Heart right ventricle (tissue), 16 donors: ENCODE results near the gene FRMD6. TPM values are rescaled to one million over a fixed set of nuclear protein-coding genes. Genes with fewer than 3 reads are reported as not detected.

ENCODE experiments used
- ATAC-seq, 8 donors: fragments of 200-7000 bp; cut with Tn5 transposase; one replicate each; pipeline ENCODE4 v1.9.1; 2020; ENCODE audit warnings: mild to moderate bottlenecking in 8 of 8, moderate library complexity in 8 of 8, moderate number of reproducible peaks in 1 of 8
- DNase-seq, 2 donors: peaks; one replicate each; pipeline ENCODE4 v3.0.0-alpha.2; 2020
- H3K27ac ChIP-seq, 10 donors: fragments of 200-600 bp; sonication (generic) in 2 of 10; one replicate each; pipeline versions ENCODE4 v1.5.0 to v1.8.0; 2020 to 2022; ENCODE audit warnings: mild to moderate bottlenecking in 3 of 10
- H3K27me3 ChIP-seq, 7 donors: fragments of 200-600 bp; one replicate each; pipeline ENCODE4 v1.8.0; 2021 to 2022; ENCODE audit warnings: mild to moderate bottlenecking in 2 of 7
- H3K36me3 ChIP-seq, 9 donors: fragments of 200-600 bp; sonication (generic) in 1 of 9; one replicate each; pipeline versions ENCODE4 v1.5.0 to v1.8.0; 2020 to 2022; ENCODE audit warnings: mild to moderate bottlenecking in 2 of 9
- H3K4me1 ChIP-seq, 9 donors: fragments of 200-600 bp; sonication (generic) in 1 of 9; one replicate each; pipeline versions ENCODE4 v1.5.0 to v1.8.0; 2020 to 2022; ENCODE audit warnings: mild to moderate bottlenecking in 4 of 9
- H3K4me3 ChIP-seq, 10 donors: fragments of 200-600 bp; sonication (generic) in 2 of 10; one replicate each; pipeline versions ENCODE4 v1.5.0 to v1.8.0; 2020 to 2022; ENCODE audit warnings: mild to moderate bottlenecking in 7 of 10, moderate library complexity in 2 of 10
- H3K9me3 ChIP-seq, 11 donors: fragments of 200-600 bp in 10 of 11; sonication (generic) in 2 of 11; one replicate each; pipeline versions ENCODE4 v1.5.0 to v1.8.0; 2013 to 2022; ENCODE audit warnings: mild to moderate bottlenecking in 2 of 11, control low read depth in 1 of 11, moderate library complexity in 1 of 11
- CTCF ChIP-seq, 9 donors: fragments of 200-600 bp; sonication (generic) in 2 of 9; IDR thresholded peaks; one replicate each; pipeline versions ENCODE4 v1.5.0 to v1.8.0; 2021 to 2022; ENCODE audit warnings: antibody characterized with exemption in 9 of 9, mild to moderate bottlenecking in 5 of 9, moderate library complexity in 1 of 9
- WGBS, 2 donors: extraction: QIAGEN DNeasy Blood & Tissue Kit; methylation state at CpG; one replicate each; pipeline ENCODE4 v1.1.7; 2013; ENCODE audit warnings: inconsistent platforms in 1 of 2; 5-methylcytosine and 5-hydroxymethylcytosine counted together
- intact Hi-C, 10 donors: fragments of 100-400 bp; cut with DNase I; formaldehyde crosslinking; loops; one replicate each; pipeline versions ENCODE4 v1.11.1 to v1.14.2; 2022
- polyA plus RNA-seq, 2 donors: library from polyadenylated mRNA; stranded (reverse); fragments of 200-250 nt; gene quantifications; one replicate each; pipeline ENCODE4 v1.2.3, GENCODE V29; 2013
- total RNA-seq, 10 donors: library from RNA; stranded (reverse); fragmentation: NEBNext Ultra II Directional in 3 of 10; extraction: Animal tissue kit (Norgen Biotek cat#: 25700) in 3 of 10; gene quantifications; one replicate each; pipeline versions ENCODE4 v1.2.1 to v1.2.4, GENCODE V29; 2021 to 2023
- donor health status: Arrhythmogenic right ventricular cardiomyopathy.
- donor health status: ischemic (EF 13 %, LVEDD 7.1; RV severe dilation, severe dysfunction).
- donor health status: healthy with polysubstance abuse.
- donor health status: DM: no; HTN: yes; CAD: no.
- donor health status: DM: no; HTN: no; CAD: no.
- donor health status: ischemic (EF 25% LVEDD 6.9; RV normal size, moderate dysfunction).
- donor health status: ischemic (EF 25% LVEDD 5.7; RV mildly dilated, moderate dysfunction).
- donor health status: healthy.
- donor health status: DM: yes; HTN: yes; CAD: no.
- donor health status: Ischemic cardiomyopathy.
- donor health status: ischemic (EF 35%, LVEDD 5.7; RV mildly dilated, moderate dysfunction).
- donor health status: nonischemic (EF 11% LVEDD 7.7; RV severe dilation, severe dysfunction).
- donor health status: DM: yes; HTN: yes; CAD: no.
- donor health status: PGD.
- donor health status: ischemic (EF 29% LVEDD 5.4; RV normal size, mild dysfunction).
- donor health status: nonischemic (EF 23%, LVEDD 6.1; RV moderate dilation, normal function).

The FRMD6 gene
- total and polyA plus RNA-seq, 12 donors, result 2.2 to 14.2 (median 6.6) TPM

DNA sequence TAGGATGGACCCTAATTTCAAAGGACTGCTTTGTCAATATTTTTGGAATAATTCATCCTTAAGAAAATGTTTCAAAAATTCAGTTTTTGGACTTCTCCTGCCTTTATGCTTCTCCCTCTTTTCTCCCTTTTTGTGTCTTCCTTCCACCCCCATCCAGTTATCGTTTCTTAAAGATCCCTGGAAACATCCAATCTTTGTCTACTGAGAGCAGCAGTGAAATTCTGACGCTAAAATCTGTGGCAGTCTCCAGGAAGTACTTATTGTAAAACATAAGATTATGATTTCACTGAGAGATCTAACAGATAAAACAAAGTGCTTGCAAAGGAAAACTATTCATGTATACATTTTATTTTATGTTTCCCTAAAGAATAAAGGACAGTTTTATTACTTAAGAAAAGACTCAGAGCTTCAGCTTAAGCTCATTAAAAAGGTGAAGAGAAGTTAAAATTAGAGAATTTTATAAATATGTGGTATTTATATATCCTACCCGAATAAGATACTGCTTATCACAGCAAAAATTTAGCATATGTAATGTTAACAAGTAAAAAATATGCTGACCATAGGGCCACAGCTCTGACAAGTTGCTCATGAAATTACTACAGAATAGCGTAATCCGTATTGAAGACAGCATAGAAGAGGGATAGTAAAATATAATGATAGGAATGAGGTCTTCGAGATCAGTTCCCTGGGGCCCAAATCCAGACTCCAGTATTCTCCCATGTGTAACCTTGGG, 6.9 kb downstream of the FRMD6 start:
- intact Hi-C loops, result loop anchor here in 4 of 10 donors (10.0 kb wide), 3 partner anchors 126 to 374 kb away; no protein-coding TSS in a partner anchor

DNA sequence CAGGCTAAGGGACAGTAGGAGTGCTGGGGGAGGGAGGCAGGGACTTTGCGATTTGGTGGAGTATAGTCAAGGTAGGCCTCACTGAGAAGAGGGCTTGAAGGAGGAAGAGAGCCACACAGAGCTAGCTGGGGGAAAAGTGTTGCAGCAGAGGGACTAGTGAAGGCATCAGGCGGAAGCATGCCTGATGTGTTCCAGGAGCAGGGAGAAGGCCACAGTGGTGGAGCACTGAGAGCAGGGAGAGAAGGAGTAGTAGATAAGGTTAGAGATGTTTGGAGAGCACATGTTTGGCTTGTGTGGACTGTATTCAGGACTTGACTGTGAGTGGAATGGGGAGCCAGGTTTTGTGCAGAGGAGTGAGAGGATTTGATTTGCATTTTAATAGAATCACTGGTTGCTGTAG, 9.0 kb downstream of the FRMD6 start:
- TF ChIP-seq CTCF (IDR thresholded peaks at IDR 0.05), result no peak
- no peaks in the 10 kb centered on the region for H3K36me3 ChIP-seq
- intact Hi-C loops, result no loop called here
- H3K4me1 ChIP-seq, result peaks cover 0 to 47% (median 0%) of the 10 kb centered on the region in 9 donors
- WGBS, 2 donors, result 87 to 92% methylated on average over 2 of the region's 2 CpGs
- no peak for ATAC-seq
- no peak for DNase-seq
- H3K27me3 ChIP-seq, result peaks cover 0 to 3% (median 0%) of the 10 kb centered on the region in 7 donors
- no peak overlapping the region for H3K27ac ChIP-seq
- no peak overlapping the region for H3K4me3 ChIP-seq
- peaks cover 0 to 4% (median 0%) of the 10 kb centered on the region in 11 donors for H3K9me3 ChIP-seq

More for the DNA sequence above, 6.9 kb downstream of the FRMD6 start:
- ATAC-seq (no peak), DNase-seq (no peak)
- Histone ChIP-seq H3K27ac (no peak overlapping the region), H3K9me3 (no peaks in the 10 kb centered on the region), H3K4me1 (peaks cover 0 to 68% (median 4%) of the 10 kb centered on the region in 9 donors), H3K27me3 (peaks cover 0 to 16% (median 0%) of the 10 kb centered on the region in 7 donors), H3K36me3 (no peaks in the 10 kb centered on the region), H3K4me3 (no peak overlapping the region)
- TF ChIP-seq CTCF (IDR thresholded peaks at IDR 0.05), result no peak
- WGBS, 2 donors, result 67 to 69% methylated on average over 6 of the region's 6 CpGs

GRCh38 chr14:51661504-51661903, 9.8 kb downstream of the FRMD6 start:
- Histone ChIP-seq H3K36me3 (no peaks in the 10 kb centered on the region), H3K27me3 (no peaks in the 10 kb centered on the region), H3K4me3 (no peak overlapping the region), H3K9me3 (peaks cover 0 to 4% (median 0%) of the 10 kb centered on the region in 11 donors), H3K4me1 (peaks cover 0 to 46% (median 0%) of the 10 kb centered on the region in 9 donors), H3K27ac (no peak overlapping the region)
- no peak for ATAC-seq
- TF ChIP-seq CTCF (IDR thresholded peaks at IDR 0.05), result no peak
- intact Hi-C loops, result no loop called here
- DNase-seq, result no peak

- WGBS, 2 donors, result 92 to 97% methylated on average over 5 of the region's 5 CpGs
- Histone ChIP-seq H3K4me1 (peaks cover 0 to 34% (median 0%) of the 10 kb centered on the region in 9 donors), H3K4me3 (no peak overlapping the region), H3K9me3 (peaks cover 0 to 4% (median 0%) of the 10 kb centered on the region in 11 donors), H3K27me3 (no peaks in the 10 kb centered on the region), H3K36me3 (no peaks in the 10 kb centered on the region), H3K27ac (no peak overlapping the region)
- TF ChIP-seq CTCF (IDR thresholded peaks at IDR 0.05), result no peak
- ATAC-seq (no peak), DNase-seq (no peak)
- intact Hi-C loops, result no loop called here
Measured at GRCh38 chr14:51663783-51664326, 12.1 kb downstream of the FRMD6 start.
